NOMO-1 treated with DMSO at 0.1 percent for 48 hours (cell line): ENCODE data around the gene ELMO1.

Source experiments
- DNase-seq: peaks from one replicate; lab custom pipeline; 2025; ENCODE audit not compliant: unreplicated experiment; lab: John Stamatoyannopoulos, UW

ELMO1 gene

DNA sequence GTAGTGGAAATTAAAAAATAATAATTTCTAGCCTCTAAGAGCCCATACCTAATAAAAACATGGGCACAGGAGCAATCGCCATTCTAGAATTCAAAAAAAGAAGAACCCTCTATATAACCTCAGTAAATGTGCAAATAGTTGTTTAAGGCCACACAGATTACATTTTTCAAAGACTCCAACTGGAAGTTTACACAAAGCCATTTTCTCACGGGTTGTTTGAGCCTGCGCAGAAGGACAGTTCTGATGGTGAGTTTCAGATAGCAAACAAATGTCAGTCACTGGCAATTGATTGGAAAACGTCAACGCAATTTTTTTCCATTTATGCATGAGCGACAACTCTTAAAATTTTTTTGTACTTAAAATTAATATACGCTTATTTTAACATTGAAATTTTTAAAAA is 23.0 kb upstream of the ELMO1 start:
- no peak for DNase-seq

DNA sequence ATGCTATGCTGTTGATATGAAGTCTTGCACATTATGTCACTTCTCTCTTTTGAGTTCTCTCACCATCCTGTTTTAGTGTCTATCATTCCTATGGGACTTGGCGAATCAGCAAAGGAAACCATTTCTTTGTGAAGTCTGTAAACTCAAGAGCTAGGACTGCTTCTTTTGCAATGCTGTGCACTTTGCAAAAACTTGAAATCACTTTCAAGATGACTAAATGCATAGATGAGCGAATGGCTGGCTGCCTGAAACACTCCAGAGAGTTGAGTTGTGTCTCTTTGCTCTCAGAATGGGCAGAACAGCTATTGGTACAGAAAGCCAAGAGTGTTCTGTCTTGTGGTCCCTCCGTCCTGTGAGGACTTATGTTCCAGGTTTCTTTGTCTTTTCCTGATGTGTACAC is 18.3 kb upstream of the ELMO1 start:
- no peak for DNase-seq

DNA sequence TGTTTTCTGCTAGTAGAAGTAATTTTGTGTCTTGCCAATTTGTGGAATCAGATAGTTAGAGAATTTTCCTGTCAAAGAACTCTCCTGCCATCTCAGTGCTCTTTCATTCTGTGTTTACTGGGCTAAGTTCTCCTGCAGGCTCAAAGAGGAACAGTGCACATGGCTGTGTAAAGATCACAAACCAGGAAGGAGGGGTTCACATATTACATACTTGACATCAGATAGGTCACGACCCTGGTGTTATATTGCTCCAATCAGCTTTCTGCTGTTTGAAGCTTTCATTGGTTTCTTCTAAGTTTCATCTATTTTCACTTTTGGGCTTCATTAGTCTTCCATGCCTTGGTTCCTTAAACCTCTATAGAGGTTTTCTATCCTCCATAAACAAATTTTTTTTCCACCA is 13.5 kb upstream of the ELMO1 start:
- DNase-seq: peak; percentile 28

DNA sequence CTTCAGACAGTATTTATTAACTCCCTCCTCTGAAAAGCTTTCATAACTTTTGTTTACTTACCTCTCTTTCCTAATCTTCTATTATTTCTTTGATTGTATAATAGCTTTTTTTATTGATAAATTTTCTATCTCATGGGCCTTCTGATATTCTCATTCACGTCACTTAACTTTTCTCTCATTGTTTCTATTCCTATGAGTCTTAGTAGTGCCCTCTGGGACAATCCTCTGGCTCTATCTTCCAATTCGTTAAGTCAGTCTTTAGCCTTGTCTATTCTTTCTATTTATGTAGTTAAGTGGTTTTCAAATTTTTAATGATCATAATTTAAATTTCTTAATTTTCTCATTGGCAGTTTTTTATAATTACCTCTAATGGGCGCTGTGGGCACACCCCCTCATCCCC is 6.4 kb upstream of the ELMO1 start:
- no peak for DNase-seq

DNA sequence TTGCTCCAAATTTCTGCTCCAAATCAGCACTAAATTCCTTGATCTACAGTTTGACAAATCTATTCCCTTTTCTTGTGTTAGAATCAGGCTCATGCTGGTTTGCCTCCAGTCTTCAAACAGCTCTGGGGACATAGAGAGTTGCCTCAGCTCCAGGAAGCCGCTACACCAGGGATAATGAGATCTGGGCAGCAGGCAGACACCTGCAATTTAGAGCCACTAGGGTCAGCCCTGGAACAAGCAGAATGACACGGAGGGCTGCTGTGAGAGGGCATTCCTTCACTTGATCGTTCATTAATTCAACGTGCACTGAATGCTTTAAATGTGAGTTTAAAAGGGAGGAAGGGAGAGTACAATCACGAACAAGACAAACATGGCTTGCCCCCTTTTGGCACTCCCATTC is 3.7 kb upstream of the ELMO1 start:
- no peak for DNase-seq

DNA sequence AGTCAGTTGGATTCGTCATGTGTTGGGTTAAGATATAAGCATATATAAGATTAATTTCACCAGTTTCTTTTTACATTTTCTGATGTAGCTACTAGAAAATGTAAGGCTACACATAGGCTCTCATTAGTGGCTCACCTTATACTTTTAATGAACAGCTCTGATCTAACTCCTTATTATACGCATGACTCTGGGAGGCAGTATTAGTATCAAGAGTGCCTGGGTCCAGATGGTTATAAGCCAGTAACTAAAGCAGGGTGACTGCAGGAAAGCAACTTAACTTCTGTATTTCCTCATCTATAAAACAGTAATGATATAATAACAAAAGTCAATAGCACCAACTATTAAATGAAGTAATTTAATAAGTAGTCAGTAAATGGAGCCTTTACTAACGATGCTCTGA is 1.4 kb upstream of the ELMO1 start:
- DNase-seq: no peak

DNA sequence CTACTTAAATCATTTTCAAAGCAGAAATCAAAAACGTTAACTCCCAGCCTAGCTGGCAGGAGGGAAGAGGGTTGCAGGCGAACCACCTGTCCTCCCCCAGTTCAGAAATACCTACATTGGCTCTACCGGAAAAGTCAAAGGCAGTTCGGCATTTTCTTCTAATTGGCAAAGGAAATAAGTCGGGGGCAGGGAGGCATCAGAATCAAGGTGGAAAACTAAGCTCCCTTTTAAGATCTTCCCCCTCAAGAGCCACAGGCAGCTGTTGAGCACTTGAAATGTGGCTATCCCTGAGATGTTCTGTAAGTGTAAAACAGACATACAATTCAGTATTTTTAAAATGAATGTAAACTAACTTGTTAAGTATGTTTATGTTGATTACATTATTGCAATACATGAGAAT is 957 bp upstream of the ELMO1 start:
- no peak for DNase-seq

DNA sequence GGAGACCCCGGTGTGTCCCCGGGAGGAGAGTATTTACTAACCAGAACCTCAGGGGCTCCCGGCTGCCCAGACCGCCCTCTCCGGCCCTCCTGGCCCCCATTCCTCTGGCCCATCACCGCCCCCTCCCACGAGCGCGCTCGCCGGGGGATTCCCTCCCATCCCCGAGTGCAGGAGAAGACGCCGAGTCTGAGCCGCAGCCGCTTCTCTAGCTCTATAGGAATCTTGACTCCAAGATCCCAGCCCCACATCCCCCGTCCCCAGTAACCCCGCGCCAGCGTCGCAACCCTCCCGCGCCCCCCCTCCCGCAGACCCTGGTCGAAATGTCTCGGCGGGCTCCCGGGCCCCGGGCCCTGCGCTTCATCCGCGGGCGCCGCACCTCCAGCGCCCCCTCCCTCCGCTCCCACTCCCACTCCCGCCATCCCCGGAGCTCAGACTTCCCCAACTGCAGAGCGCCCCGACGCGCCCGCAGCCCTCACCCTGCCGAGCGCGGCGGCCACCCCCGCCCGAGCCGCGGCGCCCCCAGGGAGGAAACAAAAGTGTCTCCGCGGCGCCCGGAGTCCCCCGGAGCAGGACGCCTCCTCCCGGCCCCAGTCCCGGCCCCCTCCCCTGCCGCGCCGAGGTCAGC is 541 bp downstream of the ELMO1 start:
- DNase-seq: no peak

DNA sequence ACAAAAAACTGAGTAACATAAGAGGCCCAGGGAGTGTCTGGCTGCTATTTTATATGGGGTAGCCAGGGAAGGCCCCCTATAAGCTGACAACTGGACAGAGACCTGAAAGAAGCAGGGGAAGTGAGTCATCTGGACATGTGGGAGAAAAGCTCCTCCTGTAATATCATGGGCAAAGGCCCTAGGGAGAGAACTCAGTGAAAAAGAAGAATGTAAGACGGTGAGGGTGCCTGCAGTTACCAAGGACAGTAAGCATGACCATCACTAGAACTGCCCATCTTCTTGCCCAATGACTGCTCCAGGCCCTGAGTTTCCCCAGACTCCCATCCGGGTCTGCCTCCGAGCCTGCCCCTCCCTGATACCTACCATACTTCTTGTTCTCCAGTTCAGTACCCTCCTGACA is 2.3 kb downstream of the ELMO1 start:
- DNase-seq: no peak

DNA sequence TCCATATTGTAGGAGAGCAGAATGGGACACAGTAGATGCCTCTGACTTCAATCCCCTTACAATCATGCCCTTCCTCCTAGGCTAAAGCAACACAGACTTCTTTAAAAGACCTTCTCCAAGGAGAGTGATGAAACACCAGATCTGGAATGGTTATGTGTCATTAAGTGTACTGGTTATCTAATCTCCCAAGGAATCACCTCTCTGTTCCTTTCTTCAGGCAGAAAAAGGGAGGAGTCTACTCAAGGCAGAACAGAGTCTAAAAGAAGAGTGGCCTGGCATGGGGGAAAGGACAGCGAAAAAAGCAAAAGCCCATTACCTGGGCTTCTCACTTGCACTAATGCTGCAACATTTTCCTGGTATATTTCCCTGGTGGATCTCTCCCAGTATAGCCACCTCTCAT is 2.9 kb downstream of the ELMO1 start:
- DNase-seq: no peak

DNA sequence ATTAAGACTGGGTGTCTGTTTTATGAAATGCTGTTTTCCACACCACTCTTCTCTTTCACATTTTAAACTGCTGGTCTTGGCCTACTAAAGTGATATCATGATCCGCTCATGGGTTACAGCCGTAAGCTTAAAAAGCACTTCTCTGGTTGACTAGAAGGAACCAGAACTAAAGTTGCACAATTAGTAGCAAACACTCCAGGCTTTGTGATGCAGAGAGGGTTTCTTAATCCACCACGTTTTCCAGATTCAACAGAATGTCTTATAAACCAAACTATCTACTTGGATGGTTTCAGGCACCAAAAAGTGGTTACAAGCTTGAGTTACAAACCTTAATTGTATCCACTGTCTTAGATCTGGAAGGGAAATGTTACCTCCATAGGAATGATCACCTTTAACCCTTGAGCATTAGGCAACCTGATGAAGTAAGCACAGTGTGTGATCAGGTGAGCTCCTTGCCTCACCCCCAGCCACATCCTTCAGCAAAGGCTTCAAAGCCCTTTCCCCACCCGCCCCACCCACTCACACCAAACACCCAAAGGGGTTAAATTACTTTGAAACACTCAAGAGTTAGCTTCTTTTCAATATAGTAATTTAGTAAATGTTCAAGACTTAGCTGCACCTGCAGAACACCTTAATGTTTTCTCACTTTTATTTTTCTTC is 3.5 kb downstream of the ELMO1 start:
- peak; percentile 89 for DNase-seq

DNA sequence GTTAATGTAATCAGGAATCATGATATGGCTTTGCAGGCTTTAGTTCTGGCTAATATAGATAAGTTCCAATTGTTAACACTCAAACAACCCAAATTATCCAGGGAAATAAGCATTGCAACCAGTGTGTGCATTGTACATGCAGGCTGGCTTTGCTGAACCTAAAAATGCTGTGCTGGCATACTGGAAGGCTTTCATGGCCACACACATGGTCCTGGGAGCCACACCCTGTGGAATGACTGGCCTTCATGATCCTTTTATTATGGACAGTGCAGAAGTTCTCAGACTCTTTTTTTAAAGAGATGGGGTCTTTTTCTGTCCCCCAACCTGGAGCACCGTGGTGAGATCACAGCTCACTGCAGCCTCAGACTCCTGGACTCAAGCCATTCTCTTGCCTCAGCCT is 5.0 kb downstream of the ELMO1 start:
- DNase-seq: no peak

DNA sequence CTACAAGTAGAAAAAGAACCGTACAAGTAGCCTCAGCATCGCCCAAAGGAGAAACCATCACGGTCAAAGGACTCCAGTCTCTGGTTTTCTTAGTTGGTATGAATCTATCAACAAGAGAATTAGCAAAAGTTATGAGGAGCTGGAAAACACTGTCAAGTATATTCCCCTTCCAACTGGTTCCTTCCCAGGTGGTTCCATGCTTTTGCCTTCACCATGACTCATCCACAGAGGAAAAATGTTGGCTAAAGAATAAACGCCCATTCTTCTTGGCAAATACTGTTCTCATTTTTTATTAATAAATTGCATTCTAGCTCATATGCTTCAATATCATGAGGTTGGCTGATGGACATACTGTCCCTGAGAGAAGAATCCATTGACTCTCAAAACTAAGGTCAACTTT is 6.4 kb downstream of the ELMO1 start:
- no peak for DNase-seq

DNA sequence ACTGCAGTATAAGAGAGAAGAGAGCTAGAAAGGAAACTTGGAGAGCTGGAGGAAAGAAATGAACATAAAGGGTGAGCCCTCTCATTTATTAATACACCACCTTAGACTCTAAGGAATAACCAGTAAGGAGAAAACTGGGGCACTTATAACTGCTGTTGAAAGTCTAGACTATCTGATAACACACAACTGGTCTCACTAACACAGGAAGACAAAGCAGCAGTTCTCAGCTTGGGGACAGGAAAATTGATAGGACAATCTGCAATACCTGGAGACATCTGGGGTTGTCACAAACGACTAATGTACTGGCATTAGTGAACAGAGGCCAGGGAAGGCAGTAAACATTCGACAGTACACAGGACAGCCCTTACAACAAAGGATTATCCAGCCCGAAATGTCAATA is 6.8 kb downstream of the ELMO1 start:
- no peak for DNase-seq

DNA sequence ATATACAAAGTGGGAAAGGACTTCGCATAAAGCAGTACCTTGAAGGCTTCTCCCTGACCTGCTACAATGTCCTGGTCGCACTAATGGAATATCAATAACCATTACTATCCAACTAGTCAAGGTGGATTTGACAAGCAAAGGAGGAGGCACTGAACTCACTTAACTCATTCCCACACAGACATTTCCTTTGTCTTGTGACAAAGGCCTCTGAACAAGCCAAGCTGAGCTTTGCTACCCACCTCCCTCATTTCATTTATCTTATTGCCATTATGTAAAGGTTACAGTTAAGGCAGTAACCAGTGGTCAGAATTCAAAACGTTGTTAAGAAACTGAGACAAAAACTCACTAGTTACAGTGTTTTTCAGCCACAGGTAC is 7.3 kb downstream of the ELMO1 start:
- DNase-seq: no peak

DNA sequence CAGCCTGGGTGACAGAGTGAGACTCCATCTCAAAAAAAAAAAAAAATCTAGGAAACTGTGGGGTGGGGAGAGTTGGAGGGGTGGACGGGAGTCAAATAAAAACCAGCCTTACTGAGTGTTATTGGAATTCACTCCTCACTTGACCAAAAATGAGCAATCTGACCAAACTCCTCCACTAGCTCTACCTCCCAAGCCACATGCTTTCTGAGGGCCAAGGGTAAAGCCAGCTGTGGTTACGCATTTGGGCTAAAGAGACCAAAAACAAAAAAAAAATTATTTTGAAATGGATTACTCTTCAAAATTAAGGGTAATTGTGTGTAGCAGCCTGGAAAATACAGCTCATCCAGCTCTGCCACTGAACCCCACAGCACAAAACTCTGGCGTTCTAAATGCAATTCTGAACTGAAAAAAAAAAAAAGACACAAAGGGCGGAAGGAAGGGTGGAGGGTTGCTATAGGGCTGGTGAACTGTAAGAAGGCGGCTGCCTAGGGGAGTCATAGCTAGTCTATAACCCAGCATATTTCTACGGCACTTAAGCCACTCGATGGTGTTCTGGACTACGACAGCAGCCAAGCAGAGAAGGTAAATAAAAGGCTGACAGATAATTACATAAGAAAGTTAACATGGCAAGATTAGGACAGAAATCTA is 7.8 kb downstream of the ELMO1 start:
- DNase-seq: no peak

DNA sequence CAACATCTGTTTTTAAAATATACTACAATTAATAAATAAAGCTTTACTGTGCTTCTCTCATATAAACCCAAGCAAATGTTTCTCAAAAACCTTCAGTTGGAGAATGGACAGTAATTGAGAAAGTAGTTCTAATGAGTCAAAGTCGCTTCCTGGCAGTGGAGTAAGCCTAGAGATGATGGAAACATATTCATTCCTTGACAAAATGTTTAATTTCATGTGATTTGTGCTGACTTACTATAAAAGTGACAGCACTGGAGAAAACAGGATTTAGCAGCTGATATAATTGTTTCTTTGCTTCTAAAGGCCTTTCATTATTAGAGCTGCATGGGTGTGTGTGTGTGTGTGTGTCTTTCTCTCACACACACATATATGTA is 9.0 kb downstream of the ELMO1 start:
- no peak for DNase-seq

DNA sequence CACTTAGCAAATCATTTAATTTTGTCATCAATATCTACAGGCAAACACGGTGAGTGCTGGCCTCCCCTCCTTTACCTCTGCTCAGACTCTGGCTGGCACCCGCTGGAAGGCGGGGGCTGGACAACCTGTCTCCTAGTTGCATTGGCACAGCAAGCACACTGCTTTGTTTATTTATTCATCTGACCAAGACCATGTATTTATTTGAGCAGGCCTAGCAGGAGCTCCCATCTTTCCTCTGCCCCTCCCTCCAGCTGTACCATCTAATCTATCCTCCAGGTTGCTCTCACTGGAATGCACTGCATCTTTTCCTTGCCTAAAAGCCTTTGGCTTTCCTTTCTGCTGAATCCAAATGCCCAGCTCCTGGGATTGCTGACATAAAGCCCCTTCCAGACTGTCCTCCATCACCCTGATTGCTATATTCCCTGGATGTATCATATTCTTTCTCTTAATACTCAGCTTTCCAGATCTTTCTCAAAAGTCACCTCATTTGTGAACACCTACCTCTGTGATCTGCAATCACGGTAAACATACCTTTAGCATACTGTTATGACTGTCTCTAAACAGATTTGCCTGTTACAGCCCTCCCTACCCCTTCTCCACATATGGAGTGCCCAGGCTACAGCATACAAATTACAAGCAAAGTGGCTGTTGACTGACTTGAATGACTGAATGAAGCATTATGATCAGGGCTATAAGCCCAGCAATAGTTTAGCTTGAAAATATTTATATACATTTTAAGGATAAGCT is 9.6 kb downstream of the ELMO1 start:
- no peak for DNase-seq

DNA sequence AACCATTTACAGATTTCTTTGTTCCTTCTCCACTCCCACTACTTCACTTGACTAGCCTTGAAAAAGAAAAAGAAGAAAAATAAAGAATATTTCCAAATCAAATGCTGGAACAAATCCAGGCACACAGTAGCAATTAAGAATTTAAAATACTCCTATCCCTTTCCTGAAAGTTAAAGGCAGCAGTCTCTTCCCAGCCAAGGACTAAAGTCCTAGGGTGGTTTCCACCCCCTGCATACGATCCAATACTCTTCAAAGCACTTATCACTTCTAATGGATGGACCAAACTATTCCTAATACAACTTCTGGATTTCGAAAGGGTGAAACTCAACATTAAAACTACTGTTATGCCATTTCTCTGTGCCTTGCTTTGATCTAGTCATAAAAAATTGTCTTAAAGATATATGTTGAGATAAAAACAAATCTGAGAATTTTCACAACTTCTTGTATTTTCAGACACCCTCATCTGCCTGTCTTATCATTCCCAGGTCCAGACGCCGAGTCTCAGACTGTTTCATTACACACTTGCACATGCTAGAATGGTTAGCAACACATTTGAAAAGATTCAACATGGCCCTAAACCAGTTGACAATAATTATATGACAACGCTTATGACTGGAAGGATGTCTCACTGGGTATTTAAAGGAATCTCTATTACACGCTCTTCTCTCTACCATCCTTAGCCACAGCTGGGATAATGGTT is 13.4 kb downstream of the ELMO1 start:
- DNase-seq: no peak

DNA sequence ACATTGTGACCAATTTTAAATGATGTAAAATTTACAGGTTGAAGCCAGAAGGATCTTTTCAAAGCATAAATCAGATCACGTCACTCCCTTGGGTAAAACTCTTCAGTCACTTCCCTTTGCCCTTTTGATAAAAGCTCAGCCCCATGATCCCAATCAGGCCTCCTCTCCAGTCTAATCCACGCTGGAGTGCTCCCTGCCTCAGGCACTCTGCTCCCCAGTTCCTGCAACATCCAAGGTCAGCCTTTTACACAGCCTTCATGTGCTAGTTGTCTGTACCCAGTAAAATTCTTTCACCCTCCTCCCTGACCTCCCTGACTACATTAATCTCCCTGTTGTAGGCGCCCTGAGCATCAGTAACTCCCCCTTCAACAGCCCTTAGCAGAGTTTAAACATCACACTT is 14.1 kb downstream of the ELMO1 start:
- no peak for DNase-seq

DNA sequence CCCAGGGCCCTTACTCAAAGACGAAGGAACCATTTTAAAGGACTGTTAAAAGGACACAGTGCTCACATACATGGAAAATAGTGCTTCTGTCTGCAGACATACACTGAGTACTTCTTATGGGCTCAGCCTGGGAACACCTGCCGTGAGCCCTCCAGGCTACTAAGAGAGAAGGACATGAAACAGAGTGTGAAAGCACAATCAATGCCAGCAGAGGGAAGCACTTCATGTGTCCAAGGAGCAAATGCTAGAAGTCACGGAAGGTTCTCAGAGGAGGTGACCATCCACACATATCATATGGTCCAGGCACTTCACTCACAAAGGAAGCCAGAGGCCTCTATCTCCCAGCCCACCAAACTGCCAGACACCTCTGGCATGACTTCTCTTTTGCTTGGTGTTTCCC is 15.5 kb downstream of the ELMO1 start:
- DNase-seq: no peak
